T-helper 2 cell treated with Interferon-gamma antibody and Interleukin-4, amounts not matched to agents 5 μg/mL and 100 μg/mL, for 36 hours (primary cell): ENCODE data around the gene DCBLD2.

Experiments
- DNase-seq: peaks from one replicate; pipeline ENCODE4 v3.0.0; 2021; ENCODE audit warnings: low spot score
- H3K27ac Mint-ChIP-seq: one replicate; pipeline ENCODE4 v1.8.0; 2021; ENCODE audit warnings: mild to moderate bottlenecking, mixed read lengths
- H3K27me3 Mint-ChIP-seq: one replicate; pipeline ENCODE4 v1.8.0; 2021; ENCODE audit warnings: low read depth, mixed read lengths
- H3K36me3 Mint-ChIP-seq: one replicate; pipeline ENCODE4 v1.8.0; 2021; ENCODE audit warnings: low read depth, mixed read lengths
- H3K4me1 Mint-ChIP-seq: one replicate; pipeline ENCODE4 v1.8.0; 2021; ENCODE audit warnings: low read depth, mixed read lengths
- H3K4me3 Mint-ChIP-seq: one replicate; pipeline ENCODE4 v1.8.0; 2022; ENCODE audit warnings: mild to moderate bottlenecking, moderate library complexity, mixed read lengths
- H3K9me3 Mint-ChIP-seq: one replicate; pipeline ENCODE4 v1.8.0; 2021; ENCODE audit warnings: mixed read lengths

Gene DCBLD2

GRCh38 chr3:98829246-98829832 lies 72.2 kb downstream of the DCBLD2 start:
- Mint-ChIP-seq H3K27me3 (no peaks in the 10 kb centered on the region), H3K9me3 (no peaks in the 10 kb centered on the region), H3K4me3 (no peak overlapping the region), H3K27ac (no peak overlapping the region), H3K4me1 (no peaks in the 10 kb centered on the region), H3K36me3 (no peaks in the 10 kb centered on the region)
- no peak for DNase-seq

- no peaks in the 10 kb centered on the region for H3K36me3 Mint-ChIP-seq
- no peaks in the 10 kb centered on the region for H3K27me3 Mint-ChIP-seq
- DNase-seq: no peak
- H3K4me3 Mint-ChIP-seq: no peak overlapping the region
- no peak overlapping the region for H3K27ac Mint-ChIP-seq
- no peaks in the 10 kb centered on the region for H3K4me1 Mint-ChIP-seq
- no peaks in the 10 kb centered on the region for H3K9me3 Mint-ChIP-seq
Observed at GRCh38 chr3:98827221-98827920, 74.1 kb downstream of the DCBLD2 start.

DNA sequence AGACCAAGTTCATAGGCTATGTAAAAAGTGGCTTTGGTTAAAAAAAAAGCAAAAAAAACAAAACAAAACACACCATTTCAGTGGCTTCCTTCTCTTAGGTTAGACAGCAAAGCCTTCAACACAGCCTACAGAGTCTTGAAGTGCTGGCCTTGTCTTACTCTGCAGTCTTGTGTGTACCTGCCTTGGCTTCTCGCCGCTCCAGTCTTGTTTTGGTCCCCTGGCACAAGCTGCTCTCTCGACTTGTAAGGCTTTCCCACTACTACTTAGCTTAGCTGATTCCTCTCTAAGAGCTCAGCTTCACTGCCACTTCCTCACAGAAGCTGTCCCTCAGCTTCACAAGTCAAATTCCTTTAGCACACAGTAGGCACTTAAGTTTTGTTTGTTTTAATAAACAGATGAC lies 75.4 kb downstream of the DCBLD2 start:
- no peak overlapping the region for H3K27ac Mint-ChIP-seq
- DNase-seq: no peak
- H3K4me3 Mint-ChIP-seq: no peak overlapping the region
- no peaks in the 10 kb centered on the region for H3K4me1 Mint-ChIP-seq
- H3K27me3 Mint-ChIP-seq: no peaks in the 10 kb centered on the region
- no peaks in the 10 kb centered on the region for H3K9me3 Mint-ChIP-seq
- no peaks in the 10 kb centered on the region for H3K36me3 Mint-ChIP-seq

DNA sequence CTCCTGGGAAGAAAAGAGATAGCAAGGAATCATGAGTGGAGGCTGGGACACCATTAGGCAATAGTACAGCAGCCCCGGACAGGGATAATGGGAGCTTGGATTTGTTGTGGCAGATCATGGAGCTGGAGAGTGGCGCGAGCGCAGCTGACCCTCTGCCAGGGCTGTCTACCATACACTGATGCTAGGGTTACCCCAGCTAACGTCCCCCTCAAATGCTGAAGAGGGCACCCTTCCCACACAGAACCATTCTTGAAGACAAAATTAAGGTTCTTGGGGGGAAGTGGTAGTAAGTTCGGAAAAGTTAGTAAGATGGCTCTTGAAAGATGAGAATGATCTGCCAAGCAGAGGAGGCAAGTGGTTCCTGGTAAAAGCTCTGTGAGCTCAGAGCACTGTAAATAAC lies 77.2 kb downstream of the DCBLD2 start:
- no peak for DNase-seq
- no peaks in the 10 kb centered on the region for H3K9me3 Mint-ChIP-seq
- H3K4me3 Mint-ChIP-seq: no peak overlapping the region
- no peaks in the 10 kb centered on the region for H3K27me3 Mint-ChIP-seq
- no peak overlapping the region for H3K27ac Mint-ChIP-seq
- no peaks in the 10 kb centered on the region for H3K36me3 Mint-ChIP-seq
- no peaks in the 10 kb centered on the region for H3K4me1 Mint-ChIP-seq

- Mint-ChIP-seq H3K27ac (no peak overlapping the region), H3K4me1 (no peaks in the 10 kb centered on the region), H3K4me3 (no peak overlapping the region), H3K27me3 (no peaks in the 10 kb centered on the region), H3K36me3 (no peaks in the 10 kb centered on the region), H3K9me3 (no peaks in the 10 kb centered on the region)
- no peak for DNase-seq
Observed at GRCh38 chr3:98823791-98824190, 77.7 kb downstream of the DCBLD2 start.

DNA sequence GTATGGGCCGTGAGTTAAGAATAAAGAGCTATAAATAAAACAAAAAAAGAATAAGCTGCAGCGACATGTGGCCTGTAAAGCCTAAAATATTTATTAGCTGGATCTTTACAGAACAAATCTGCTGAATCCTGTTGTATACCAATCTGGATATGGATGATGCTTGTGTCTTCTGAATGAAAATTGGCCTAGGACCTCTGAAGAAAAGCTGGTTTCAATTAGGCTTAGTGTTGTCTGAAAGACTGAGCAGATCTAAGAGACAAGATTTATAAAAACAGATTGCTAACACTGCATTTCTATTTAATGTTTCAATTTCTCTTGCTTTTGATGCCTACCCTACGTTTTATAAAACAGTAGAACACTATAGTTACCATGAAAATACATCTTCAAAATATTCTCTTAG lies 80.4 kb downstream of the DCBLD2 start:
- Mint-ChIP-seq H3K9me3 (no peaks in the 10 kb centered on the region), H3K36me3 (no peaks in the 10 kb centered on the region), H3K27me3 (no peaks in the 10 kb centered on the region), H3K27ac (no peak overlapping the region), H3K4me3 (no peak overlapping the region), H3K4me1 (no peaks in the 10 kb centered on the region)
- no peak for DNase-seq

- H3K4me3 Mint-ChIP-seq: no peak overlapping the region
- no peak for DNase-seq
- no peaks in the 10 kb centered on the region for H3K27me3 Mint-ChIP-seq
- H3K9me3 Mint-ChIP-seq: no peaks in the 10 kb centered on the region
- H3K36me3 Mint-ChIP-seq: no peaks in the 10 kb centered on the region
- no peaks in the 10 kb centered on the region for H3K4me1 Mint-ChIP-seq
- H3K27ac Mint-ChIP-seq: no peak overlapping the region
Observed at GRCh38 chr3:98817547-98818041, 83.9 kb downstream of the DCBLD2 start.

- Mint-ChIP-seq H3K36me3 (no peaks in the 10 kb centered on the region), H3K4me1 (no peaks in the 10 kb centered on the region), H3K27me3 (no peaks in the 10 kb centered on the region), H3K27ac (no peak overlapping the region), H3K4me3 (no peak overlapping the region), H3K9me3 (no peaks in the 10 kb centered on the region)
- DNase-seq: no peak
Observed at GRCh38 chr3:98814817-98815420, 86.6 kb downstream of the DCBLD2 start.

DNA sequence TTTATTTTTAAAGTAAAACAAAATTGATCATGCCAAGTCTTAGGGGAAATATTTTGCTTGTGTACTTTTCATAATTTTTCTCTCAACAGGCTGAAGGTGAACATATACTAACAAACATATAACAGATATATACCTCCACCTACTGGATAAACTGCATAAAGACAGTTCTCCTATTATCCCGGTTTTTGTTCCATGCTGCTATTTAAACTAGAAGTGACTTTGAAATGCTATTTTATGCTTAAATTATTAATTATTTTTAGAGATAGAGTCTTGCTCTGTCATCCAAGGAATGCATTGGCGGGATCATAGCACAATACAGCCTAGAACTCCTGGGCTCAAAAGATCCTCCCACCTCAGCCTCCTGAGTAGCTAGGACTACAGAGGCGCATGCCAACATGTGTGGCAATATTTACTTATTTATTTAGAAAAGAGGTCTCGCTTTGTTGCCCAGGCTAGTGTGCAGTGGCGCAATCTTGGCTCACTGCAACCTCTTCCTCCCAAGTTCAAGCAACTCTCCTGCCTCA lies 88.6 kb downstream of the DCBLD2 start:
- Mint-ChIP-seq H3K27ac (no peak overlapping the region), H3K9me3 (no peaks in the 10 kb centered on the region)

GRCh38 chr3:98811048-98811447 lies 90.4 kb downstream of the DCBLD2 start:
- Mint-ChIP-seq H3K4me1 (peaks cover 2% of the 10 kb centered on the region), H3K4me3 (no peak overlapping the region), H3K27ac (no peak overlapping the region), H3K36me3 (no peaks in the 10 kb centered on the region), H3K27me3 (no peaks in the 10 kb centered on the region), H3K9me3 (no peaks in the 10 kb centered on the region)
- no peak for DNase-seq

More for the DNA sequence above, 88.6 kb downstream of the DCBLD2 start:
- Mint-ChIP-seq H3K4me1 (no peaks in the 10 kb centered on the region), H3K36me3 (no peaks in the 10 kb centered on the region), H3K27me3 (no peaks in the 10 kb centered on the region), H3K4me3 (no peak overlapping the region)
- no peak for DNase-seq

DNA sequence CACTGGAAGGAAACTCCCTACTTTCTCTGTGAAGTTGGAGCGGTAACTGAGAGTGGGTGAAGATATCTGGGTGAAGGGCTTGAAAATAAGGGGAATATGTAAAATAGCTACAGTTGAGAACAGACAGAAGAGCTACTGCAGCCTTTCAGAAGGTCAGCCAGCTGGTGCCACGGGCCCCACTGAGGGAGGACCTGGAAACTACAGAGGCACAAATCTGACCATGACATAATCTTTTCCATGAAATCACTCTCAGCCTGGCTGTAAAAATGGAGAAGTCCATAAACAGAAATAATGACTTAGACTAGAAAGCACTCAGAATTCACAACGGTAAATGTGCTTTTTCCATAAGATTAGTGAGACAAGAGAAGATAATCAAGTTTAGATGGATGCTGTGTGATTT lies 91.9 kb downstream of the DCBLD2 start:
- H3K4me3 Mint-ChIP-seq: no peak overlapping the region
- H3K4me1 Mint-ChIP-seq: peaks cover 2% of the 10 kb centered on the region
- no peaks in the 10 kb centered on the region for H3K9me3 Mint-ChIP-seq
- H3K36me3 Mint-ChIP-seq: no peaks in the 10 kb centered on the region
- H3K27ac Mint-ChIP-seq: no peak overlapping the region
- DNase-seq: no peak
- no peaks in the 10 kb centered on the region for H3K27me3 Mint-ChIP-seq

DNA sequence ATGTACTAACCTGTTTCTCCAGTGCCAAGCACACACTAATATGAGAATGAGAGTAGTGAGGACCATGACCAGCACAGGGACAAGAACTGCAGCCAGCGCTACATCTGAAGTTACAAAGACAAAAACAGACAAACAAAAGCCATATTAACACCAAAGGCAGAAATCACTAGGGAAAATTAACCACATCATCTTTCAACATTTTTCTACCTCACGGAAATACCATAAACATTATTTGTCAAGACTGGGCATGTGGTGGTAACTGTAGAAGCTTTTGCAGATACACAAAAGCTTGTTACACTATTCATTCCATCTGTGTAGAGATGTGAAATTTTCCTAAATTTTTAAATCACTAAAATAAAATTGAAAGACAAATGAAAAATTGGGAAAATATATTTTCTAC lies 93.4 kb downstream of the DCBLD2 start:
- Mint-ChIP-seq H3K4me1 (peaks cover 2% of the 10 kb centered on the region), H3K36me3 (no peaks in the 10 kb centered on the region), H3K27ac (no peak overlapping the region), H3K9me3 (no peaks in the 10 kb centered on the region), H3K27me3 (no peaks in the 10 kb centered on the region), H3K4me3 (no peak overlapping the region)
- DNase-seq: no peak

DNA sequence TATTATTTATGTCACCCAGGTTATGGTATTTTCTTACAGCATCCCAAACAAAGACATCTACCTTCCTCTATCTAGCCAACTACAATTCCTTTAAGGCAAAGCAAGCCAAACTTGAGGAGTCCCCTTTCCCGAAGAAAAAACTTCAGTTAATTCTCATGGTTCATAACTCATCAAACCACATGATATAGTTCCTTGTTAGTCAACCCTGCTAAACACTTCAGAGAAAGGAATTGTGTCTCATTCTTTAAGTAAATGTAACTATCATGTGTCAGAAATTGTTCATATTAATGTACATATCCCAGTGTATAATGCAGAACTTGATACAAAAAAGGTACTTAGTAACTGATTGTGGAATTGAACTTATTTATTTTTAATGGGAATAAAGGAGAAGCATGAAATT lies 93.9 kb downstream of the DCBLD2 start:
- Mint-ChIP-seq H3K9me3 (no peaks in the 10 kb centered on the region), H3K27ac (no peak overlapping the region), H3K4me3 (no peak overlapping the region), H3K36me3 (no peaks in the 10 kb centered on the region), H3K27me3 (no peaks in the 10 kb centered on the region), H3K4me1 (peaks cover 2% of the 10 kb centered on the region)
- no peak for DNase-seq

DNA sequence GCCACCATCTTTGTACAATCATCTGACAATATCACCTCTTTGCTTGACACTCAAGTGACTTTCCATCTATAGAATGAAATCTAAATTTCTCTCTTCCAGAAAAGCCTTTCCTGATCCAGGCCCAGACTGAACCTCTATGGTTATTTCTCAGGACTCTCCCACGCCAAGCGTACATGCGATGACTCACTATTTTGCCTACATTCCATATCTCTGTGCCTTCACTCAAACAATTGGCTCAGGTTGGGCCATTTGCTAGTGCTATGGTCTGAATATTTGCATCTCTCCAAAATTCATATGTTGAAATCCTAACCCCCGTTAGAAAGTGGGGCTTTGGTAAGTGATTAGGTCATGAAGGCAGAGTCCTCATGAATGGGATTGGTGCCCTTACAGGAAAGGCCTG lies 94.5 kb downstream of the DCBLD2 start:
- H3K4me3 Mint-ChIP-seq: no peak overlapping the region
- H3K27me3 Mint-ChIP-seq: no peaks in the 10 kb centered on the region
- DNase-seq: no peak
- no peak overlapping the region for H3K27ac Mint-ChIP-seq
- H3K4me1 Mint-ChIP-seq: peaks cover 2% of the 10 kb centered on the region
- H3K9me3 Mint-ChIP-seq: no peaks in the 10 kb centered on the region
- H3K36me3 Mint-ChIP-seq: no peaks in the 10 kb centered on the region
